Liver (tissue), 9 donors: Measurements from ENCODE around the gene JAKMIP2. TPM values are rescaled to one million over a fixed set of nuclear protein-coding genes. Genes with fewer than 3 reads are reported as not detected.

ENCODE experiments used
- DNase-seq: peaks from one replicate; pipeline ENCODE4 v3.0.0-alpha.2; 2017; ENCODE audit warnings: low spot score
- H3K27ac ChIP-seq, 2 donors: one replicate each; pipeline ENCODE4 v1.7.0; 2013; ENCODE audit warnings: inconsistent platforms in 2 of 2, low read length in 2 of 2, control low read depth in 1 of 2, low read depth in 1 of 2, mild to moderate bottlenecking in 1 of 2
- H3K27me3 ChIP-seq, 4 donors: one replicate each; pipeline versions ENCODE4 v1.6.1 to v1.7.0; 2013; ENCODE audit warnings: low read length in 3 of 4, inconsistent platforms in 1 of 4, mild to moderate bottlenecking in 1 of 4, moderate library complexity in 1 of 4; ENCODE audit not compliant: control insufficient read depth in 4 of 4, insufficient read depth in 4 of 4
- H3K36me3 ChIP-seq, 4 donors: one replicate each; pipeline versions ENCODE4 v1.6.1 to v1.7.0; 2013; ENCODE audit warnings: low read length in 3 of 4, mild to moderate bottlenecking in 3 of 4, low read depth in 1 of 4, moderate library complexity in 1 of 4; ENCODE audit not compliant: control insufficient read depth in 4 of 4, insufficient read depth in 3 of 4
- H3K4me1 ChIP-seq, 4 donors: one replicate each; pipeline versions ENCODE4 v1.6.1 to v1.7.0; 2013; ENCODE audit warnings: low read length in 3 of 4, mild to moderate bottlenecking in 3 of 4, moderate library complexity in 1 of 4; ENCODE audit not compliant: control insufficient read depth in 4 of 4, insufficient read depth in 4 of 4
- H3K4me3 ChIP-seq, 3 donors: one replicate each; pipeline versions ENCODE4 v1.6.1 to v1.7.0; 2013; ENCODE audit warnings: low read length in 3 of 3, control low read depth in 1 of 3, low read depth in 1 of 3, mild to moderate bottlenecking in 1 of 3
- H3K9ac ChIP-seq, 2 donors: one replicate each; pipeline ENCODE4 v1.7.0; 2013; ENCODE audit warnings: low read length in 2 of 2, mild to moderate bottlenecking in 2 of 2, moderate library complexity in 2 of 2, control low read depth in 1 of 2, low read depth in 1 of 2
- H3K9me3 ChIP-seq, 4 donors: one replicate each; pipeline versions ENCODE4 v1.6.1 to v1.7.0; 2013; ENCODE audit warnings: low read length in 3 of 4; ENCODE audit not compliant: control insufficient read depth in 4 of 4
- ATF3 ChIP-seq: IDR thresholded peaks from 2 replicates; pipeline ENCODE4 v1.6.1; 2016; ENCODE audit warnings: antibody characterized with exemption
- EGR1 ChIP-seq, 2 donors: IDR thresholded peaks; 2 replicates each; pipeline ENCODE4 v1.6.1; 2016 to 2018; ENCODE audit warnings: antibody characterized with exemption in 2 of 2, low read depth in 2 of 2
- FOXA1 ChIP-seq: IDR thresholded peaks from 2 replicates; pipeline ENCODE4 v1.6.1; 2016; ENCODE audit warnings: antibody characterized with exemption
- FOXA2 ChIP-seq: IDR thresholded peaks from 2 replicates; pipeline ENCODE4 v1.6.1; 2016; ENCODE audit warnings: antibody characterized with exemption
- GABPA ChIP-seq, 2 donors: IDR thresholded peaks in 1 of 2; conservative IDR thresholded peaks in 1 of 2; 2 replicates each; pipeline ENCODE4 v1.6.1; 2016; ENCODE audit warnings: antibody characterized with exemption in 2 of 2, mild to moderate bottlenecking in 1 of 2, moderate library complexity in 1 of 2
- HNF4A ChIP-seq, 2 donors: conservative IDR thresholded peaks; 2 replicates each; pipeline ENCODE4 v1.6.1; 2016; ENCODE audit warnings: antibody characterized with exemption in 2 of 2, mild to moderate bottlenecking in 2 of 2
- HNF4G ChIP-seq: IDR thresholded peaks from 2 replicates; pipeline ENCODE4 v1.6.1; 2016; ENCODE audit warnings: antibody characterized with exemption
- JUND ChIP-seq, 2 donors: IDR thresholded peaks; 2 replicates each; pipeline ENCODE4 v1.6.1; 2016; ENCODE audit warnings: antibody characterized with exemption in 2 of 2
- MAX ChIP-seq: IDR thresholded peaks from 2 replicates; pipeline ENCODE4 v1.6.1; 2016; ENCODE audit warnings: antibody characterized with exemption
- NR2F2 ChIP-seq: IDR thresholded peaks from 2 replicates; pipeline ENCODE4 v1.6.1; 2016; ENCODE audit warnings: antibody characterized with exemption
- RAD21 ChIP-seq, 2 donors: IDR thresholded peaks; 2 replicates each; pipeline ENCODE4 v1.6.1; 2016; ENCODE audit warnings: antibody characterized with exemption in 2 of 2, mild to moderate bottlenecking in 2 of 2
- REST ChIP-seq: IDR thresholded peaks from 2 replicates; pipeline ENCODE4 v1.6.1; 2016; ENCODE audit warnings: antibody characterized with exemption, mild to moderate bottlenecking
- RXRA ChIP-seq, 2 donors: IDR thresholded peaks; 2 replicates each; pipeline ENCODE4 v1.6.1; 2017 to 2018; ENCODE audit warnings: antibody characterized with exemption in 2 of 2, mild to moderate bottlenecking in 1 of 2
- SP1 ChIP-seq: IDR thresholded peaks from 2 replicates; pipeline ENCODE4 v1.6.1; 2018; ENCODE audit warnings: antibody characterized with exemption, mild to moderate bottlenecking
- TAF1 ChIP-seq: conservative IDR thresholded peaks from 2 replicates; pipeline ENCODE4 v1.6.1; 2016; ENCODE audit warnings: antibody characterized with exemption, mild to moderate bottlenecking
- YY1 ChIP-seq: IDR thresholded peaks from 2 replicates; pipeline ENCODE4 v1.6.1; 2016; ENCODE audit warnings: antibody characterized with exemption, mild to moderate bottlenecking
- WGBS: extraction: QIAGEN DNeasy Blood & Tissue Kit; methylation state at CpG from one replicate; pipeline ENCODE4 v1.1.7; 2013; 5-methylcytosine and 5-hydroxymethylcytosine counted together
- polyA plus RNA-seq, 2 donors: library from polyadenylated mRNA; stranded (reverse) in 1 of 2; unstranded in 1 of 2; fragments of 200-250 nt in 1 of 2; fragments of >200 nt in 1 of 2; fragmentation: Nextera tagmentation in 1 of 2; extraction: Ambion mirVana in 1 of 2; gene quantifications; one replicate each; pipeline versions ENCODE4 v1.2.1 to v1.2.3, GENCODE V29; 2013 to 2015
- total RNA-seq, 2 donors: library from RNA; depleted of rRNA; stranded (reverse); fragments of >200 nt; gene quantifications; one replicate each; pipeline ENCODE4 v1.2.3, GENCODE V29; 2014
- TF ChIP-seq, protein P1 (sequence below): IDR thresholded peaks from 2 replicates; pipeline ENCODE4 v1.6.1; 2016; ENCODE audit warnings: antibody characterized with exemption
- TF ChIP-seq, protein P2 (sequence below): fragments of 150-350 bp; IDR thresholded peaks from 2 replicates; pipeline ENCODE4 v1.5.1; 2017; ENCODE audit warnings: improper control_type of control experiment, low read depth, low read length; ENCODE audit not compliant: missing input control
- donor health status: healthy.
- donor health status: healthy.
- donor health status: healthy.
- donor health status: healthy.
- donor health status: healthy.

JAKMIP2 gene
- total and polyA plus RNA-seq, 4 donors: 0.06 to 0.38 (median 0.24) TPM

GRCh38 chr5:147674411-147674810 is 108.1 kb downstream of the JAKMIP2 start:
- Histone ChIP-seq H3K36me3 (no peaks in the 10 kb centered on the region), H3K9me3 (no peaks in the 10 kb centered on the region), H3K27me3 (no peaks in the 10 kb centered on the region), H3K4me1 (peaks cover 3 to 36% (median 27%) of the 10 kb centered on the region in 4 donors), H3K9ac (no peak overlapping the region), H3K4me3 (no peak overlapping the region), H3K27ac (no peak overlapping the region)
- no peak for TF ChIP-seq YY1
- TF ChIP-seq HNF4G: no peak
- no peak for TF ChIP-seq MAX
- TF ChIP-seq TAF1: no peak
- TF ChIP-seq RXRA (IDR thresholded peaks at IDR 0.05): no peak
- TF ChIP-seq REST: no peak
- no peak for TF ChIP-seq GABPA (IDR thresholded peaks at IDR 0.05 in 1 of 2, conservative IDR thresholded peaks at IDR 0.05 in 1 of 2)
- no peak for TF ChIP-seq HNF4A (conservative IDR thresholded peaks at IDR 0.05)
- TF ChIP-seq ATF3: no peak
- TF ChIP-seq JUND (IDR thresholded peaks at IDR 0.05): no peak
- TF ChIP-seq, protein P1, sequence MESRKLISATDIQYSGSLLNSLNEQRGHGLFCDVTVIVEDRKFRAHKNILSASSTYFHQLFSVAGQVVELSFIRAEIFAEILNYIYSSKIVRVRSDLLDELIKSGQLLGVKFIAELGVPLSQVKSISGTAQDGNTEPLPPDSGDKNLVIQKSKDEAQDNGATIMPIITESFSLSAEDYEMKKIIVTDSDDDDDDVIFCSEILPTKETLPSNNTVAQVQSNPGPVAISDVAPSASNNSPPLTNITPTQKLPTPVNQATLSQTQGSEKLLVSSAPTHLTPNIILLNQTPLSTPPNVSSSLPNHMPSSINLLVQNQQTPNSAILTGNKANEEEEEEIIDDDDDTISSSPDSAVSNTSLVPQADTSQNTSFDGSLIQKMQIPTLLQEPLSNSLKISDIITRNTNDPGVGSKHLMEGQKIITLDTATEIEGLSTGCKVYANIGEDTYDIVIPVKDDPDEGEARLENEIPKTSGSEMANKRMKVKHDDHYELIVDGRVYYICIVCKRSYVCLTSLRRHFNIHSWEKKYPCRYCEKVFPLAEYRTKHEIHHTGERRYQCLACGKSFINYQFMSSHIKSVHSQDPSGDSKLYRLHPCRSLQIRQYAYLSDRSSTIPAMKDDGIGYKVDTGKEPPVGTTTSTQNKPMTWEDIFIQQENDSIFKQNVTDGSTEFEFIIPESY: no peak
- no peak for TF ChIP-seq FOXA2
- TF ChIP-seq FOXA1: no peak
- no peak for TF ChIP-seq SP1
- TF ChIP-seq EGR1 (IDR thresholded peaks at IDR 0.05; ENCODE audit: low read depth in 2 of 2): no peak
- TF ChIP-seq, protein P2, sequence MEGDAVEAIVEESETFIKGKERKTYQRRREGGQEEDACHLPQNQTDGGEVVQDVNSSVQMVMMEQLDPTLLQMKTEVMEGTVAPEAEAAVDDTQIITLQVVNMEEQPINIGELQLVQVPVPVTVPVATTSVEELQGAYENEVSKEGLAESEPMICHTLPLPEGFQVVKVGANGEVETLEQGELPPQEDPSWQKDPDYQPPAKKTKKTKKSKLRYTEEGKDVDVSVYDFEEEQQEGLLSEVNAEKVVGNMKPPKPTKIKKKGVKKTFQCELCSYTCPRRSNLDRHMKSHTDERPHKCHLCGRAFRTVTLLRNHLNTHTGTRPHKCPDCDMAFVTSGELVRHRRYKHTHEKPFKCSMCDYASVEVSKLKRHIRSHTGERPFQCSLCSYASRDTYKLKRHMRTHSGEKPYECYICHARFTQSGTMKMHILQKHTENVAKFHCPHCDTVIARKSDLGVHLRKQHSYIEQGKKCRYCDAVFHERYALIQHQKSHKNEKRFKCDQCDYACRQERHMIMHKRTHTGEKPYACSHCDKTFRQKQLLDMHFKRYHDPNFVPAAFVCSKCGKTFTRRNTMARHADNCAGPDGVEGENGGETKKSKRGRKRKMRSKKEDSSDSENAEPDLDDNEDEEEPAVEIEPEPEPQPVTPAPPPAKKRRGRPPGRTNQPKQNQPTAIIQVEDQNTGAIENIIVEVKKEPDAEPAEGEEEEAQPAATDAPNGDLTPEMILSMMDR: no peak
- no peak for TF ChIP-seq NR2F2
- TF ChIP-seq RAD21 (IDR thresholded peaks at IDR 0.05): no peak
- 84% methylated on average over 4 of the region's 4 CpGs for WGBS
- no peak for DNase-seq
